Osteoblast (primary cell): ENCODE data around the gene CLN3. TPM values are rescaled to one million over a fixed set of nuclear protein-coding genes. Genes with fewer than 3 reads are reported as not detected.

Source experiments
- DNase-seq: peaks from one replicate; pipeline ENCODE4 v3.0.0; 2011; ENCODE audit warnings: low spot score, mixed read lengths; ENCODE audit not compliant: insufficient read length; ENCODE audit errors: missing footprints
- H2AFZ ChIP-seq: 2 replicates; pipeline ENCODE4 v1.6.0; 2011; ENCODE audit warnings: mild to moderate bottlenecking, low read length
- H3K27ac ChIP-seq: 2 replicates; pipeline ENCODE4 v1.5.1; 2011; ENCODE audit warnings: mild to moderate bottlenecking, low read depth, low read length, moderate library complexity
- H3K27me3 ChIP-seq: 2 replicates; pipeline ENCODE4 v1.6.0; 2012; ENCODE audit warnings: mild to moderate bottlenecking, control low read depth, inconsistent platforms, low read length, moderate library complexity; ENCODE audit not compliant: insufficient read depth
- H3K36me3 ChIP-seq: 2 replicates; pipeline ENCODE4 v1.5.1; 2011; ENCODE audit warnings: mild to moderate bottlenecking, low read length, control low read depth, moderate library complexity; ENCODE audit not compliant: insufficient read depth
- H3K4me1 ChIP-seq: 2 replicates; pipeline ENCODE4 v1.5.1; 2011; ENCODE audit warnings: mild to moderate bottlenecking, low read length, control low read depth, moderate library complexity; ENCODE audit not compliant: insufficient read depth
- H3K4me2 ChIP-seq: 2 replicates; pipeline ENCODE4 v1.6.0; 2011; ENCODE audit warnings: mild to moderate bottlenecking, low read length; ENCODE audit not compliant: insufficient read depth
- H3K4me3 ChIP-seq: fragments of 200-600 bp; sonication (generic); 3 replicates; pipeline ENCODE4 v1.5.1; 2012; ENCODE audit warnings: mild to moderate bottlenecking, low read length, inconsistent platforms; ENCODE audit not compliant: insufficient read depth
- H3K79me2 ChIP-seq: 2 replicates; pipeline ENCODE4 v1.6.0; 2012; ENCODE audit warnings: mild to moderate bottlenecking, low read length, control low read depth, inconsistent platforms; ENCODE audit not compliant: insufficient read depth
- H3K9me3 ChIP-seq: 2 replicates; pipeline ENCODE4 v1.5.1; 2011; ENCODE audit warnings: low read depth, low read length, control low read depth
- H4K20me1 ChIP-seq: 2 replicates; pipeline ENCODE4 v1.6.0; 2012; ENCODE audit warnings: mild to moderate bottlenecking, low read length, control low read depth; ENCODE audit not compliant: insufficient read depth
- total RNA-seq: library from RNA; depleted of rRNA; stranded (reverse); fragments of >200 nt; gene quantifications from 2 replicates; pipeline ENCODE4 v1.2.3, GENCODE V29; 2012
- TF ChIP-seq, protein P1 (sequence below): IDR thresholded peaks from 2 replicates; pipeline ENCODE4 v1.5.1; 2011; ENCODE audit warnings: mild to moderate bottlenecking, low read depth, low read length, moderate library complexity; ENCODE audit errors: extremely low read depth

CLN3 gene
- total RNA-seq, 1 donor, result 27.9 TPM

DNA sequence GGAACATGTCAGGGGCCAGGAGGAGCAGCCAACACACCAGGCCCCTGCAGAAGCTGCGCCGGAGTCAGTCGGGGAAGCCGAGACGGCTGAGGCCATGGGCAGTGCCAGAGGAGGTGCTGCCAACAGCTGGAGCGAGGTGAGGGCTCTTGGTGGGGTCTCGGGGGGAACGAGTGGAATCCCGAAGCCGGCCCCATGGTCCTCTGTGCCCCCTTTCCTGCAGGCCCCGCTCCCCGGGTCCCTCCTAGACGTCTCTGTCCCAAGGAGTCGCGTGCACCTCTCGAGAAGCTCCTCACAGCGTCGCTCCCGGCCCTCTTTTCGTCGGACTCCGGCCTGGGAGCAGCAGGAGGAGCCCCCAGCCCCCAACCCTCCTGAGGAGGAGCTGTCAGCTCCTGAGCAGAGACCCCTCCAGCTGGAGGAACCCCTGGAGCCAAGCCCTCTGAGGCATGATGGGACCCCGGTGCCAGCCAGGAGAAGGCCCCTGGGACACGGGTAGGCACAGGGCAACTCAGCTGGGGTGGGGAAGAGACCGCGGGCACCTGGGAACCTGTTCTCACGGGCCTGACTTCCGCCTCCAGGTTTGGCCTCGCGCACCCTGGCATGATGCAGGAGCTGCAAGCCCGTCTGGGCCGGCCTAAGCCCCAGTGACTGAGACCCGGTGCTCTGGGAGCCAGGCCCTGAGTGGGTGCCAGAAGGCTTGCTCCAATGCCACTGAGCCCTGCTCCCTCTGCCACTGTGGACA lies 6.2 kb upstream of the CLN3 start:
- no peaks in the 10 kb centered on the region for H3K79me2 ChIP-seq
- no peaks in the 10 kb centered on the region for H4K20me1 ChIP-seq
- DNase-seq, result peak; percentile 77
- no peak overlapping the region for H3K4me2 ChIP-seq
- TF ChIP-seq, protein P1, sequence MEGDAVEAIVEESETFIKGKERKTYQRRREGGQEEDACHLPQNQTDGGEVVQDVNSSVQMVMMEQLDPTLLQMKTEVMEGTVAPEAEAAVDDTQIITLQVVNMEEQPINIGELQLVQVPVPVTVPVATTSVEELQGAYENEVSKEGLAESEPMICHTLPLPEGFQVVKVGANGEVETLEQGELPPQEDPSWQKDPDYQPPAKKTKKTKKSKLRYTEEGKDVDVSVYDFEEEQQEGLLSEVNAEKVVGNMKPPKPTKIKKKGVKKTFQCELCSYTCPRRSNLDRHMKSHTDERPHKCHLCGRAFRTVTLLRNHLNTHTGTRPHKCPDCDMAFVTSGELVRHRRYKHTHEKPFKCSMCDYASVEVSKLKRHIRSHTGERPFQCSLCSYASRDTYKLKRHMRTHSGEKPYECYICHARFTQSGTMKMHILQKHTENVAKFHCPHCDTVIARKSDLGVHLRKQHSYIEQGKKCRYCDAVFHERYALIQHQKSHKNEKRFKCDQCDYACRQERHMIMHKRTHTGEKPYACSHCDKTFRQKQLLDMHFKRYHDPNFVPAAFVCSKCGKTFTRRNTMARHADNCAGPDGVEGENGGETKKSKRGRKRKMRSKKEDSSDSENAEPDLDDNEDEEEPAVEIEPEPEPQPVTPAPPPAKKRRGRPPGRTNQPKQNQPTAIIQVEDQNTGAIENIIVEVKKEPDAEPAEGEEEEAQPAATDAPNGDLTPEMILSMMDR, result no peak
- H3K27ac ChIP-seq, result no peak overlapping the region
- no peaks in the 10 kb centered on the region for H3K9me3 ChIP-seq
- H3K27me3 ChIP-seq, result no peaks in the 10 kb centered on the region
- H3K4me1 ChIP-seq, result no peaks in the 10 kb centered on the region
- H2AFZ ChIP-seq, result no peak overlapping the region
- no peaks in the 10 kb centered on the region for H3K36me3 ChIP-seq
- no peak overlapping the region for H3K4me3 ChIP-seq

DNA sequence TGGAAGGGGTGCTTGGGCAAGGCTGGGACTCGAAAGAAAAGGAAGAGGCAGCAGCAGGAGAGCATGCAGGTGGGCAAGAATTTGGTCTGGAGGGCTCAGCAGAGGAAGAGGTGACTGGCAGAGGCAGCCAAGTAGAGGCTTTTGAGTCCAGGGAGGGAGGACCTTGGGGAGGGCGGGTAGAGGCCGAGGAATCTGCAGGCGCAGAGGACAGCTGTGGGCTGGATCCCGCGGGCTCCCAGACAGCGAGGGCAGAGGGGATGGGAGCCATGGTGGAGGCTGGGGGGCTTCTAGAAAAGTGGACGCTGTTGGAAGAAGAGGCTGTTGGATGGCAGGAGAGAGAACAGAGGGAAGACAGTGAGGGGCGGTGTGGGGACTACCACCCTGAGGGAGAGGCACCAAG lies 5.5 kb upstream of the CLN3 start:
- H3K9me3 ChIP-seq, result no peaks in the 10 kb centered on the region
- H3K4me2 ChIP-seq, result no peak overlapping the region
- peak; percentile 57 for DNase-seq

DNA sequence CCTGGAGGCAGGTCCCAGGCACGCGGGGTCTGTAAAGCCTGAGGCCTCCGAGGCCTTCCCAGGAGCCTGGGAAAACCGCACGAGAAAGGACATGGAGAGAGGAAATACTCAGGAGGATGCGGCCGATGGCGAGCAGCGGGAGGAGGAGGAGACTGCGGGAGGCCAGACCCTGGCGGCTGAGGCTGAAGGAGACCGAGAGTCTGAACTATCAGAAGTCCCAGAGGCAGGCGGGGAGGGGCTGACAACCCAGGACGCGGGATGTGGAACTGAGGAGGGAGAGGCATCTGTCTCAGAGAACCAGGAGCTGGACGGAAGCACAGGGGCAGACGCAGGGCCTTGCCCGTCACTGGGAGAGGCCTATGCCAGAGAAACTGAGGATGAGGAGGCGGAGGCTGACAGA lies 5.0 kb upstream of the CLN3 start:
- no peaks in the 10 kb centered on the region for H3K36me3 ChIP-seq
- no peak overlapping the region for H3K4me2 ChIP-seq
- H3K27ac ChIP-seq, result no peak overlapping the region
- no peaks in the 10 kb centered on the region for H3K79me2 ChIP-seq
- H3K9me3 ChIP-seq, result no peaks in the 10 kb centered on the region
- H3K4me1 ChIP-seq, result no peaks in the 10 kb centered on the region
- TF ChIP-seq, protein P1, result no peak
- no peak overlapping the region for H3K4me3 ChIP-seq
- DNase-seq, result peak; percentile 80
- no peak overlapping the region for H2AFZ ChIP-seq
- H4K20me1 ChIP-seq, result no peaks in the 10 kb centered on the region
- no peaks in the 10 kb centered on the region for H3K27me3 ChIP-seq

More for the DNA sequence above, 5.5 kb upstream of the CLN3 start:
- Histone ChIP-seq H3K27me3 (no peaks in the 10 kb centered on the region), H3K27ac (no peak overlapping the region), H3K79me2 (no peaks in the 10 kb centered on the region), H3K36me3 (no peaks in the 10 kb centered on the region), H3K4me1 (no peaks in the 10 kb centered on the region), H3K4me3 (no peak overlapping the region), H2AFZ (no peak overlapping the region), H4K20me1 (no peaks in the 10 kb centered on the region)
- TF ChIP-seq, protein P1, result no peak

DNA sequence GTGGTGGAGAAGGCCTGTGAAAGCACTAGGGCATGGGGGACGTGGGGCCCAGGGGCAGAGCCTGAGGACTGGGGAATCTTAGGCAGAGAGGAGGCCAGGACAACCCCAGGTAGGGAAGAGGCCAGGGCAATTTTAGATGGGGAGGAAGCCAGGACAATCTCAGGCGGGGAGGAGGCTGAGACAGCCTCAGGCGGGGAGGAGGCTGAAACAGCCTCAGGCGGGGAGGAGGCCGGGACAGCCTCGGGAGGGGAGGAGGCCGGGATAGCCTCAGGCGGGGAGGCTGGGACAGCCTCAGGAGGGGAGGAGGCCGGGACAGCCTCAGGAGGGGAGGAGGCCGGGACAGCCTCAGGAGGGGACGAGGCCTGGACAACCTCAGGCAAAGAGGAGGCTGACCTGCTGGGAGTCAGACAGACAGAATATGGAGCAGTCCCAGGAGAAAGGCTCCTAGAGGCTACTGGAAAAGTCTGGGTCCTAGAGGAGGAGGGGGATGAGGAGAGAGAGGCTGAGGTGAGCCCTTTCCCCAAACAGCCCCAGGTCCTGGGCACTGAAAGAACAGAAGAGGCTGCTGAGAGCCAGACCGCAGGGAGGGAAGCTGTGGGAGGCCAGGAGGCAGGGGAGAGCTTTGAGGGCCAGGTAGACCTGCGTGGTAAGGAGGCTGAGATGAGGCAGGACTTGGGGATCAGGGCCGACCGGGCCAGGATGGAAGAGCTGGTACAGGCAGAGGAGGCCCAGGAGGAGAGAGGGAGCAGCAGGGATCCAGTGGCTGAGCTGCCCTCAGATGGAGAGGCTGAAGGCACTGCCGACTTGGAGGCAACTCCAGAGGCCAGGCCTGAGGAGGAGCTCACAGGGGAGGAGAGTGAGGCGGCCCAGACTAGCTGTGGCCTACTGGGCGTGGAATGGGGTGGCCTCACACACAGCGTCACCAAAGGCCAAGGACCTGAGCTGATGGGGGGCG lies 4.2 kb upstream of the CLN3 start:
- peak; percentile 70 for DNase-seq

More for the DNA sequence above, 4.2 kb upstream of the CLN3 start:
- TF ChIP-seq, protein P1, result no peak
- Histone ChIP-seq H3K4me3 (no peak overlapping the region), H3K4me2 (no peak overlapping the region), H2AFZ (no peak overlapping the region), H3K36me3 (no peaks in the 10 kb centered on the region), H3K27ac (no peak overlapping the region), H3K79me2 (peaks cover 5% of the 10 kb centered on the region), H3K4me1 (peaks cover 5% of the 10 kb centered on the region), H3K27me3 (no peaks in the 10 kb centered on the region), H4K20me1 (no peaks in the 10 kb centered on the region), H3K9me3 (no peaks in the 10 kb centered on the region)
